Activated CD8-positive, alpha-beta memory T cell treated with anti-CD3 and anti-CD28 coated beads, Interleukin-2, amount 10 ng/mL, durations not matched to agents 7 days and 5 days (primary cell): ENCODE measurements around the gene KRT32. TPM values are rescaled to one million over a fixed set of nuclear protein-coding genes. Genes with fewer than 3 reads are reported as not detected.
A peak's percentile ranks its signal among the peaks of the same experiment; 100 is the strongest.

ENCODE experiments used
- ATAC-seq: fragments of 150-1000 bp; cut with Tn5 transposase; one replicate; pipeline ENCODE4 v1.10.0; 2021; ENCODE audit warnings: moderate library complexity
- CTCF ChIA-PET: fragments of 350-600 bp; sonication (Branson Sonifier 250); formaldehyde crosslinking; loops from one replicate; lab custom pipeline; 2021; ENCODE audit warnings: antibody characterized with exemption; lab: Charles Lee
- DNase-seq: peaks from one replicate; pipeline ENCODE4 v3.0.0-alpha.2; 2020
- H3K27ac Mint-ChIP-seq: one replicate; pipeline ENCODE4 v1.8.0; 2021; ENCODE audit warnings: mild to moderate bottlenecking, mixed read lengths
- H3K27me3 Mint-ChIP-seq: one replicate; pipeline ENCODE4 v1.8.0; 2021; ENCODE audit warnings: mixed read lengths
- H3K36me3 Mint-ChIP-seq: one replicate; pipeline ENCODE4 v1.8.0; 2021; ENCODE audit warnings: mild to moderate bottlenecking, mixed read lengths
- H3K4me1 Mint-ChIP-seq: one replicate; pipeline ENCODE4 v1.8.0; 2021; ENCODE audit warnings: mixed read lengths
- H3K4me3 Mint-ChIP-seq: one replicate; pipeline ENCODE4 v1.8.0; 2021; ENCODE audit warnings: mild to moderate bottlenecking, moderate library complexity, mixed read lengths
- H3K9me3 Mint-ChIP-seq: one replicate; pipeline ENCODE4 v1.8.0; 2022; ENCODE audit warnings: low read depth, mixed read lengths
- total RNA-seq, 2 experiments: library from RNA; stranded (reverse); gene quantifications; one replicate each; pipeline ENCODE4 v1.2.3, GENCODE V29; 2021

Gene KRT32
- total RNA-seq, 2 experiments from 2014 or later = not detected

- Mint-ChIP-seq H3K27me3 (peaks cover 2% of the 10 kb centered on the region), H3K27ac (no peak overlapping the region), H3K36me3 (no peaks in the 10 kb centered on the region), H3K4me3 (no peak overlapping the region), H3K9me3 (no peaks in the 10 kb centered on the region), H3K4me1 (peaks cover 4% of the 10 kb centered on the region)
- DNase-seq (no peak), ATAC-seq (no peak)
- CTCF ChIA-PET = interaction anchor here (0.9 kb wide), 1 partner anchor 158 kb away, joined by 3 read pairs; no protein-coding TSS in a partner anchor
Observed at GRCh38 chr17:41504246-41504977, 37.2 kb upstream of the KRT32 start.

GRCh38 chr17:41503202-41503601, 36.0 kb upstream of the KRT32 start:
- no peak for DNase-seq
- Mint-ChIP-seq H3K27ac (no peak overlapping the region), H3K27me3 (peaks cover 2% of the 10 kb centered on the region), H3K36me3 (no peaks in the 10 kb centered on the region), H3K9me3 (no peaks in the 10 kb centered on the region), H3K4me3 (no peak overlapping the region), H3K4me1 (peaks cover 4% of the 10 kb centered on the region)
- ATAC-seq = no peak
- CTCF ChIA-PET = interaction anchor here (0.9 to 3.2 kb wide), 2 partner anchors 146 to 160 kb away, joined by 3 to 10 read pairs; no protein-coding TSS in a partner anchor

GRCh38 chr17:41500131-41500911, 33.1 kb upstream of the KRT32 start:
- no peak overlapping the region for H3K4me3 Mint-ChIP-seq

GRCh38 chr17:41499714-41500113, 32.5 kb upstream of the KRT32 start:
- CTCF ChIA-PET = no interaction called here
- Mint-ChIP-seq H3K27me3 (peaks cover 2% of the 10 kb centered on the region), H3K9me3 (no peaks in the 10 kb centered on the region), H3K36me3 (no peaks in the 10 kb centered on the region), H3K4me3 (no peak overlapping the region), H3K27ac (no peak overlapping the region), H3K4me1 (peaks cover 11% of the 10 kb centered on the region)
- ATAC-seq (no peak), DNase-seq (no peak)

More at GRCh38 chr17:41500131-41500911, 33.1 kb upstream of the KRT32 start:
- H3K27me3 Mint-ChIP-seq = peaks cover 2% of the 10 kb centered on the region
- H3K36me3 Mint-ChIP-seq = no peaks in the 10 kb centered on the region
- no peaks in the 10 kb centered on the region for H3K9me3 Mint-ChIP-seq
- no peak overlapping the region for H3K27ac Mint-ChIP-seq
- no peak for DNase-seq
- CTCF ChIA-PET = no interaction called here
- peaks cover 11% of the 10 kb centered on the region for H3K4me1 Mint-ChIP-seq
- ATAC-seq = no peak

- peaks cover 11% of the 10 kb centered on the region for H3K4me1 Mint-ChIP-seq
- DNase-seq = no peak
- H3K36me3 Mint-ChIP-seq = no peaks in the 10 kb centered on the region
- no peak overlapping the region for H3K4me3 Mint-ChIP-seq
- H3K27me3 Mint-ChIP-seq = peaks cover 2% of the 10 kb centered on the region
- CTCF ChIA-PET = interaction anchor here (1.0 to 1.9 kb wide), 5 partner anchors 8 to 151 kb away, joined by 3 to 8 read pairs (median 4); partner anchors contain the start of gene KRT36
- no peaks in the 10 kb centered on the region for H3K9me3 Mint-ChIP-seq
- no peak for ATAC-seq
- no peak overlapping the region for H3K27ac Mint-ChIP-seq
Observed at GRCh38 chr17:41498276-41498675, 31.1 kb upstream of the KRT32 start.

- H3K4me3 Mint-ChIP-seq = no peak overlapping the region
- no peaks in the 10 kb centered on the region for H3K9me3 Mint-ChIP-seq
- H3K27ac Mint-ChIP-seq = peak overlapping the region; percentile 41
- H3K27me3 Mint-ChIP-seq = peaks cover 2% of the 10 kb centered on the region
- H3K4me1 Mint-ChIP-seq = peaks cover 11% of the 10 kb centered on the region
- ATAC-seq (peak; percentile 98), DNase-seq (peak; percentile 86)
- H3K36me3 Mint-ChIP-seq = no peaks in the 10 kb centered on the region
- CTCF ChIA-PET = interaction anchor here (0.6 to 2.3 kb wide), 10 partner anchors 8 to 640 kb away, joined by 3 to 9 read pairs (median 4); partner anchors contain the start of gene KRT36
Observed at GRCh38 chr17:41496803-41497484, 29.8 kb upstream of the KRT32 start.

- Mint-ChIP-seq H3K27me3 (no peaks in the 10 kb centered on the region), H3K4me1 (peaks cover 7% of the 10 kb centered on the region), H3K4me3 (no peak overlapping the region), H3K27ac (no peak overlapping the region), H3K36me3 (no peaks in the 10 kb centered on the region), H3K9me3 (no peaks in the 10 kb centered on the region)
- DNase-seq (no peak), ATAC-seq (no peak)
- CTCF ChIA-PET = interaction anchor here (1.0 to 2.0 kb wide), 5 partner anchors 11 to 172 kb away, joined by 3 to 8 read pairs (median 5); no protein-coding TSS in a partner anchor
Observed at GRCh38 chr17:41494524-41494923, 27.3 kb upstream of the KRT32 start.

- Mint-ChIP-seq H3K4me3 (no peak overlapping the region), H3K27ac (no peak overlapping the region), H3K36me3 (no peaks in the 10 kb centered on the region), H3K27me3 (no peaks in the 10 kb centered on the region), H3K9me3 (no peaks in the 10 kb centered on the region), H3K4me1 (peaks cover 7% of the 10 kb centered on the region)
- no peak for DNase-seq
- CTCF ChIA-PET = interaction anchor here (1.4 to 1.9 kb wide), 2 partner anchors 156 to 170 kb away, joined by 6 to 7 read pairs; no protein-coding TSS in a partner anchor
- ATAC-seq = no peak
Observed at GRCh38 chr17:41492771-41493170, 25.6 kb upstream of the KRT32 start.

- Mint-ChIP-seq H3K27me3 (no peaks in the 10 kb centered on the region), H3K27ac (no peak overlapping the region)
Observed at GRCh38 chr17:41492351-41492750, 25.2 kb upstream of the KRT32 start.

GRCh38 chr17:41491476-41491875, 24.3 kb upstream of the KRT32 start:
- no peaks in the 10 kb centered on the region for H3K9me3 Mint-ChIP-seq
- no peaks in the 10 kb centered on the region for H3K36me3 Mint-ChIP-seq
- H3K27me3 Mint-ChIP-seq = no peaks in the 10 kb centered on the region
- H3K4me3 Mint-ChIP-seq = no peak overlapping the region
- CTCF ChIA-PET = interaction anchor here (1.9 kb wide), 1 partner anchor 157 kb away, joined by 7 read pairs; no protein-coding TSS in a partner anchor
- H3K4me1 Mint-ChIP-seq = no peaks in the 10 kb centered on the region
- no peak for DNase-seq
- no peak overlapping the region for H3K27ac Mint-ChIP-seq
- no peak for ATAC-seq

More at GRCh38 chr17:41492351-41492750, 25.2 kb upstream of the KRT32 start:
- Mint-ChIP-seq H3K4me3 (no peak overlapping the region), H3K9me3 (no peaks in the 10 kb centered on the region), H3K4me1 (peaks cover 7% of the 10 kb centered on the region), H3K36me3 (no peaks in the 10 kb centered on the region)
- no peak for ATAC-seq
- no peak for DNase-seq
- CTCF ChIA-PET = interaction anchor here (0.6 to 1.9 kb wide), 3 partner anchors 156 to 947 kb away, joined by 3 to 7 read pairs (median 6); no protein-coding TSS in a partner anchor

GRCh38 chr17:41490000-41490990, 23.1 kb upstream of the KRT32 start:
- no peaks in the 10 kb centered on the region for H3K4me1 Mint-ChIP-seq
- DNase-seq (no peak), ATAC-seq (no peak)
- CTCF ChIA-PET = interaction anchor here (1.5 to 3.8 kb wide), 4 partner anchors 7 to 159 kb away, joined by 3 to 15 read pairs (median 8); no protein-coding TSS in a partner anchor
- H3K9me3 Mint-ChIP-seq = no peaks in the 10 kb centered on the region
- no peak overlapping the region for H3K27ac Mint-ChIP-seq
- no peaks in the 10 kb centered on the region for H3K27me3 Mint-ChIP-seq
- no peak overlapping the region for H3K4me3 Mint-ChIP-seq
- no peaks in the 10 kb centered on the region for H3K36me3 Mint-ChIP-seq

- CTCF ChIA-PET = interaction anchor here (1.5 to 3.8 kb wide), 3 partner anchors 8 to 160 kb away, joined by 3 to 15 read pairs (median 10); no protein-coding TSS in a partner anchor
- ATAC-seq = no peak
- no peaks in the 10 kb centered on the region for H3K4me1 Mint-ChIP-seq
Observed at GRCh38 chr17:41489531-41489930, 22.3 kb upstream of the KRT32 start, which contains the start of gene KRT36. TSS of gene KRT36 (minus strand) at chr17:41489910. CDS start at chr17:41489864, 46 bp downstream.

More at GRCh38 chr17:41489531-41489930, 22.3 kb upstream of the KRT32 start, which contains the start of gene KRT36:
- DNase-seq = no peak
- Mint-ChIP-seq H3K4me3 (no peak within 1 kb of the TSS), H3K27ac (no peak within 1 kb of the TSS), H3K27me3 (no peaks in the 10 kb centered on the region), H3K9me3 (no peaks in the 10 kb centered on the region), H3K36me3 (no peaks in the 10 kb centered on the region)
